A549 treated with CpdA at 1 μM for 4 hours (cell line): ENCODE data around the gene BIRC5. TPM values are rescaled to one million over a fixed set of nuclear protein-coding genes. Genes with fewer than 3 reads are reported as not detected.

Experiments
- total RNA-seq: library from RNA; stranded (reverse); fragments of 200-300 nt; extraction: Qiagen RNA extraction; gene quantifications from 5 replicates; pipeline ENCODE4 v1.2.3, GENCODE V29; 2022; ENCODE audit warnings: low read depth

Gene BIRC5
- total RNA-seq: 101 to 114 TPM (median 110 TPM) in 5 replicates

DNA sequence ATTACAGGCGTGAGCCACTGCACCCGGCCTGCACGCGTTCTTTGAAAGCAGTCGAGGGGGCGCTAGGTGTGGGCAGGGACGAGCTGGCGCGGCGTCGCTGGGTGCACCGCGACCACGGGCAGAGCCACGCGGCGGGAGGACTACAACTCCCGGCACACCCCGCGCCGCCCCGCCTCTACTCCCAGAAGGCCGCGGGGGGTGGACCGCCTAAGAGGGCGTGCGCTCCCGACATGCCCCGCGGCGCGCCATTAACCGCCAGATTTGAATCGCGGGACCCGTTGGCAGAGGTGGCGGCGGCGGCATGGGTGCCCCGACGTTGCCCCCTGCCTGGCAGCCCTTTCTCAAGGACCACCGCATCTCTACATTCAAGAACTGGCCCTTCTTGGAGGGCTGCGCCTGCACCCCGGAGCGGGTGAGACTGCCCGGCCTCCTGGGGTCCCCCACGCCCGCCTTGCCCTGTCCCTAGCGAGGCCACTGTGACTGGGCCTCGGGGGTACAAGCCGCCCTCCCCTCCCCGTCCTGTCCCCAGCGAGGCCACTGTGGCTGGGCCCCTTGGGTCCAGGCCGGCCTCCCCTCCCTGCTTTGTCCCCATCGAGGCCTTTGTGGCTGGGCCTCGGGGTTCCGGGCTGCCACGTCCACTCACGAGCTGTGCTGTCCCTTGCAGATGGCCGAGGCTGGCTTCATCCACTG lies at the start of gene BIRC5:
Gene BIRC5 (plus strand): TSS at position 238 of the 690 bp plus-strand sequence. CDS start 64 bp downstream, at position 302.

GRCh38 chr17:78168242-78168902 lies 45.7 kb upstream of the BIRC5 start, which contains the start of gene SYNGR2:
SYNGR2 (plus strand) TSS chr17:78168581; CDS start chr17:78168617, 36 bp downstream.

DNA sequence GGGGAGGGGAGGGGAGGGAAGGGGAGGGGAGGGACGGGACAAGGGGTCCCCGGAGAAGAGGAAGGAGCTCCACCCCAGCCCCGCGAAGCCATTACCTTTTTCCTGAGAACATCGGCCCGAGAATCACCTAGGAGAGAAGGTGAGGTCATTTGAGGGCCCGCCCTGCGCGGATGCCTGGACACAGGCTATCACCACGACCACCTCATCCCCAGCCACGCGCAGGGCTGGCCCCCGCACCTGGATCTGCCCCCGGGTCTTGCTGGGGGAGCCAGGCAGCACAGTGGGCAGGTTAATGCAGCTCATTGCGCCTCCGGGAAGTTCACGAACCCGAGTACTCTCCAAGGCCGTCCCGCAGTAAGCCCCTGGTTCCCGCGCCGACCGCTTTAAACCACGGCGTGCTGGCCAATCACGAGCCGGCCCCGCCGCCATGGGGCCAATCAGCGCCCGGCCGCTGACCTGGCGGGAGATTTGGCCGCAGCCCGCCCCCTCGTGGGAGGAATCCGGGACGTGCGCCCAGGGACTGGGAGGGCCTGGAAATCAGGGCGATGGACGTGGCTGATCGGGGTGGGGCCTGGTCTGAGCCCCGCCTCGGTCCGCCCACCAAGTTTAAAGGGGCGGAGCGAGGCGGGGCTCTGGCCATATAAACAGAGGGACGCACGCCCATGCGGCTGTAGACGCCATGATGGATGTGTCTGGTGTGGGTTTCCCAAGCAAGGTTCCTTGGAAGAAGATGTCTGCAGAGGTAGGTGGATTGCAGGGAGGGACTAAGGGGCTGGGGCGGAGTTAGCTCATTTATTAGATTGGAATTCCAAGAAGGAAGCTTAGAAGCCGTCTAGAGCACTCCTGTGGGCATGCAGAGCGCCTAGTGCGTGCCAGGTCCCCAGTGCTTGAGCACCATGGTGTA lies 27.1 kb upstream of the BIRC5 start, which contains the start of the genes AFMID and TK1:
Gene AFMID (plus strand): TSS at position 671 of the 904 bp plus-strand sequence. CDS start 9 bp downstream, at position 680.
Gene TK1 (minus strand): TSS at position 361 of the 904 bp plus-strand sequence. CDS start 58 bp downstream, at position 303.

GRCh38 chr17:78230996-78231935 lies 17.2 kb downstream of the BIRC5 start, which contains the start of gene TMEM235:
TMEM235 (plus strand) TSS chr17:78231631; CDS start chr17:78232024, 393 bp downstream.

Other genes with a start within 250 kb of the BIRC5 start
- gene TMC6, start 85.5 kb upstream of the BIRC5 start, total RNA-seq: 8.5 to 11.4 TPM (median 10.5 TPM) in 5 replicates
- 0.22 to 0.43 TPM (median 0.38 TPM) in 5 replicates for gene TMC8, start 83.5 kb upstream of the BIRC5 start, total RNA-seq
- not detected in 5 replicates for gene C17orf99, start 67.9 kb upstream of the BIRC5 start, total RNA-seq
- gene SYNGR2, start 45.7 kb upstream of the BIRC5 start, total RNA-seq: 110 to 207 TPM (median 195 TPM) in 5 replicates
- 213 to 277 TPM (median 227 TPM) in 5 replicates for gene TK1, start 27.2 kb upstream of the BIRC5 start, total RNA-seq
- 41.9 to 63.1 TPM (median 42.2 TPM) in 5 replicates for gene AFMID, start 26.9 kb upstream of the BIRC5 start, total RNA-seq
- gene TMEM235, start 17.4 kb downstream of the BIRC5 start, total RNA-seq: not detected in 5 replicates
- 33.3 to 47.2 TPM (median 40.3 TPM) in 5 replicates for gene SOCS3, start 145.8 kb downstream of the BIRC5 start, total RNA-seq
- 21.8 to 28.7 TPM (median 28.0 TPM) in 5 replicates for gene PGS1, start 164.4 kb downstream of the BIRC5 start, total RNA-seq